SU-DHL-6 (cell line): ENCODE measurements around the gene ALG9.

Experiments
- H2AFZ ChIP-seq: fragments of 200-600 bp; sonication (generic); 2 replicates; pipeline ENCODE4 v1.6.1; 2014; ENCODE audit warnings: low read depth, mild to moderate bottlenecking, moderate library complexity, mixed read lengths, antibody characterized with exemption, low read length; ENCODE audit not compliant: severe bottlenecking
- H3F3A ChIP-seq: fragments of 200-600 bp; shearing (Covaris generic); 2 replicates; pipeline ENCODE4 v1.6.0; 2016; ENCODE audit warnings: antibody characterized with exemption, mild to moderate bottlenecking; ENCODE audit not compliant: insufficient read depth
- H3K27ac ChIP-seq: fragments of 200-600 bp; sonication (generic); 2 replicates; pipeline ENCODE4 v1.5.1; 2016; ENCODE audit warnings: low read depth, mild to moderate bottlenecking, low read length, moderate library complexity, mixed read lengths
- H3K27me3 ChIP-seq: fragments of 200-600 bp; sonication (generic), shearing (Covaris generic); 2 replicates; pipeline ENCODE4 v1.6.0; 2014; ENCODE audit warnings: mild to moderate bottlenecking, low read length
- H3K36me3 ChIP-seq: fragments of 200-600 bp; sonication (generic); 2 replicates; pipeline ENCODE4 v1.6.1; 2014; ENCODE audit warnings: mild to moderate bottlenecking, low read length, mixed read lengths
- H3K4me2 ChIP-seq: fragments of 300-600, 200-600 bp; shearing (Covaris generic), sonication (generic); 2 replicates; pipeline ENCODE4 v1.6.0; 2014; ENCODE audit warnings: low read length, low read depth, mild to moderate bottlenecking; ENCODE audit not compliant: poor library complexity, severe bottlenecking
- H3K4me3 ChIP-seq: fragments of 200-600 bp; sonication (generic); 2 replicates; pipeline ENCODE4 v1.5.1; 2014; ENCODE audit warnings: antibody characterized with exemption, low read length, mild to moderate bottlenecking, mixed read lengths; ENCODE audit not compliant: insufficient read depth, poor library complexity, severe bottlenecking
- H3K79me2 ChIP-seq: fragments of 200-600 bp; sonication (generic); 2 replicates; pipeline ENCODE4 v1.6.1; 2014; ENCODE audit warnings: mild to moderate bottlenecking, low read length, moderate library complexity; ENCODE audit not compliant: insufficient read depth
- H3K9ac ChIP-seq: fragments of 200-600 bp; sonication (generic); 2 replicates; pipeline ENCODE4 v1.7.0; 2014; ENCODE audit warnings: mild to moderate bottlenecking, low read length
- H3K9me2 ChIP-seq: fragments of 200-600 bp; sonication (generic); replicated peaks from 2 replicates; pipeline ENCODE4 v1.6.1; 2014; ENCODE audit warnings: low read length; ENCODE audit not compliant: insufficient read depth
- H3K9me3 ChIP-seq: fragments of 200-600 bp; sonication (generic); 2 replicates; pipeline ENCODE4 v1.6.1; 2014; ENCODE audit warnings: low read length, mixed read lengths; ENCODE audit not compliant: insufficient read depth
- H4K20me1 ChIP-seq: fragments of 200-600 bp; sonication (generic); 2 replicates; pipeline ENCODE4 v1.6.1; 2014; ENCODE audit warnings: low read depth, mild to moderate bottlenecking, antibody characterized with exemption, low read length, moderate library complexity, mixed read lengths
- EZH2phosphoT487 ChIP-seq: fragments of 200-600 bp; sonication (generic), shearing (Covaris generic); conservative IDR thresholded peaks from 2 replicates; pipeline ENCODE4 v1.6.1; 2018; ENCODE audit warnings: mild to moderate bottlenecking, antibody characterized with exemption, low read length, moderate library complexity, mixed read lengths
- TF ChIP-seq, protein P1 (sequence below): fragments of 200-600 bp; sonication (generic); IDR thresholded peaks from one replicate; pipeline ENCODE4 v1.5.1; 2017; ENCODE audit warnings: antibody characterized with exemption, mild to moderate bottlenecking, low read length, moderate library complexity; ENCODE audit not compliant: insufficient read depth, poor library complexity, severe bottlenecking

The ALG9 gene

DNA sequence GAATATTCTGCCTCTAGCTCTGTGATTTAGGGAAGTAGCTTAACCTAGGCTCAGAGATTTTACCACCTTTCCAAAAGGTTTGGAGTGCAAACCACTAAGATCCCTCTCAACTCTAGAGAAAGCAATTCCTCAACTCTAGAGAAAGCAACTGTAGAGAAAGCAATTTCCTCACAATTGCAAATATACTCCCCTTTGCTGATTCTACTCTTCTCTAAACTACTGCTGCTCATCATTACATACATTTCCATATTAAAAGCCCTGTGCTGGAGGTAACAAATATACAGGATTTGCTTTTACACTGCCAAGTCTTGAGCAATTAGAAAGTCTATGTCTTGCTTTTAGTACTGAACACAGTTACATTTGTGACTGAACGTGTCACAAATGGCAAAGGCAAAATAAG is 48.2 kb downstream of the ALG9 start:
- Histone ChIP-seq H3K27me3 (no peaks in the 10 kb centered on the region), H3K9ac (no peak overlapping the region), H3K4me2 (no peak overlapping the region), H3F3A (no peaks in the 10 kb centered on the region), H3K27ac (no peak overlapping the region), H4K20me1 (no peaks in the 10 kb centered on the region), H3K79me2 (no peaks in the 10 kb centered on the region), H3K9me3 (no peaks in the 10 kb centered on the region), H3K36me3 (no peaks in the 10 kb centered on the region), H2AFZ (no peak overlapping the region), H3K4me3 (no peak overlapping the region), H3K9me2 (no peaks in the 10 kb centered on the region)
- TF ChIP-seq, protein P1, sequence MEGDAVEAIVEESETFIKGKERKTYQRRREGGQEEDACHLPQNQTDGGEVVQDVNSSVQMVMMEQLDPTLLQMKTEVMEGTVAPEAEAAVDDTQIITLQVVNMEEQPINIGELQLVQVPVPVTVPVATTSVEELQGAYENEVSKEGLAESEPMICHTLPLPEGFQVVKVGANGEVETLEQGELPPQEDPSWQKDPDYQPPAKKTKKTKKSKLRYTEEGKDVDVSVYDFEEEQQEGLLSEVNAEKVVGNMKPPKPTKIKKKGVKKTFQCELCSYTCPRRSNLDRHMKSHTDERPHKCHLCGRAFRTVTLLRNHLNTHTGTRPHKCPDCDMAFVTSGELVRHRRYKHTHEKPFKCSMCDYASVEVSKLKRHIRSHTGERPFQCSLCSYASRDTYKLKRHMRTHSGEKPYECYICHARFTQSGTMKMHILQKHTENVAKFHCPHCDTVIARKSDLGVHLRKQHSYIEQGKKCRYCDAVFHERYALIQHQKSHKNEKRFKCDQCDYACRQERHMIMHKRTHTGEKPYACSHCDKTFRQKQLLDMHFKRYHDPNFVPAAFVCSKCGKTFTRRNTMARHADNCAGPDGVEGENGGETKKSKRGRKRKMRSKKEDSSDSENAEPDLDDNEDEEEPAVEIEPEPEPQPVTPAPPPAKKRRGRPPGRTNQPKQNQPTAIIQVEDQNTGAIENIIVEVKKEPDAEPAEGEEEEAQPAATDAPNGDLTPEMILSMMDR, result no peak
- no peak for TF ChIP-seq EZH2phosphoT487

DNA sequence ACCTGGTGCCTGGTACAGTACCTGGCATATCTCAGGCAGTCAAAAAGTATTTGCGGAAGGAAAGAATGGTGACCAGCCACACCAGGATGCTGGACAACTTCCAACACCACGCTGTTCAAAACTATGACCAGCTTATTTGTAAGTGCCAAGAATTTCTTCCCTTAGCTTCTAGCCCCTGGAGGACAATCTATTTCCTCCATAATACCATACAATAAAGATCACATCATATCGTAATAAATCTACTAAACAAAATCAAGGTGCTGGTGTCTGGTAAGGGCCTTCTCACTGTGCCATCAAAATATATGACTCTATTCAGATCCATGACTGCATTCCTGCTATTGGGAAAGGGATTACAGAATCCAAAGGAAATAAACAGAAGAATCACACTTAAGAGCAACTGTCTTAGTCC is 51.5 kb downstream of the ALG9 start:
- Histone ChIP-seq H3K9me2 (no peaks in the 10 kb centered on the region), H3K9me3 (no peaks in the 10 kb centered on the region), H2AFZ (no peak overlapping the region), H3K36me3 (no peaks in the 10 kb centered on the region), H4K20me1 (no peaks in the 10 kb centered on the region), H3K79me2 (no peaks in the 10 kb centered on the region), H3K4me2 (no peak overlapping the region), H3K9ac (no peak overlapping the region), H3K27ac (no peak overlapping the region), H3K4me3 (no peak overlapping the region), H3F3A (no peaks in the 10 kb centered on the region), H3K27me3 (no peaks in the 10 kb centered on the region)
- TF ChIP-seq EZH2phosphoT487, result no peak
- TF ChIP-seq, protein P1, result no peak

DNA sequence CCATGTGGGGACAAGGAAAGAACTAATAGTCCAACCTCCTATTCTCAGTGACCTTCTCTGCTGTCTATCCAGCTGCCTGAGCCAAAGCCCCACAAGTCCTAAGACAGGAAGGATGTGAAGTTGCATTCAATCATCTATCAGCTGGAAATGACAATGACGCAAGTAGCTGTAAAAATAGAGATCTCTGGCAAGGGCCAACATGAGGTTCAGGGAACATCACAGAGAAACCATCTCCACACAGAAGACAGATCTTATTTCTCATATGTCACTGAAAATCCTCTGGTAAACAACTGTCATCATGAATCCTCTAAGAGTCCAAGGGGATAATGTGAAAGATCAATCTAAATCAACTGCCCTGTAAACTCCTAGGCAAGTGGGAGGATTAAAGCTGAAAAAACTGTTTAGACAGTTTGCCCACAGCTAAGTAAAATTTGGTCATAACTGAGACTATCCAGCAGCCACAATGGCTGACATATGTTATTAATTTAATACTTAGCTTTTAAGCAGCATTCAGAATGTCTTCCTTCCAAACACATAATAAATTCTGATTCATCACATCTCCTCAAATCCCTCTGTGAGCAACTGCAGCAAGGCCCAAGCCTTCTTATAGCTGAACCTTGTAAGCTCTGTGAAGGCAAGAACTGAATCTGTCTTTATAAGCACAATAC is 52.1 kb downstream of the ALG9 start:
- Histone ChIP-seq H2AFZ (no peak overlapping the region), H3K9me3 (no peaks in the 10 kb centered on the region), H3K79me2 (no peaks in the 10 kb centered on the region), H3K9ac (no peak overlapping the region), H3K27me3 (no peaks in the 10 kb centered on the region), H4K20me1 (no peaks in the 10 kb centered on the region), H3K27ac (no peak overlapping the region), H3K4me2 (no peak overlapping the region), H3K4me3 (no peak overlapping the region), H3K36me3 (no peaks in the 10 kb centered on the region), H3K9me2 (no peaks in the 10 kb centered on the region), H3F3A (no peaks in the 10 kb centered on the region)
- TF ChIP-seq, protein P1, result no peak
- no peak for TF ChIP-seq EZH2phosphoT487
